Measurements from ENCODE around the gene GPR173. TPM values are rescaled to one million over a fixed set of nuclear protein-coding genes. Genes with fewer than 3 reads are reported as not detected.

GPR173 gene
- total and polyA plus RNA-seq, 9 of the 15 experiments (the other 6 are each of a cell fraction or from before 2014, with no cell fraction given), result 0.01 TPM; not detected in 8

DNA sequence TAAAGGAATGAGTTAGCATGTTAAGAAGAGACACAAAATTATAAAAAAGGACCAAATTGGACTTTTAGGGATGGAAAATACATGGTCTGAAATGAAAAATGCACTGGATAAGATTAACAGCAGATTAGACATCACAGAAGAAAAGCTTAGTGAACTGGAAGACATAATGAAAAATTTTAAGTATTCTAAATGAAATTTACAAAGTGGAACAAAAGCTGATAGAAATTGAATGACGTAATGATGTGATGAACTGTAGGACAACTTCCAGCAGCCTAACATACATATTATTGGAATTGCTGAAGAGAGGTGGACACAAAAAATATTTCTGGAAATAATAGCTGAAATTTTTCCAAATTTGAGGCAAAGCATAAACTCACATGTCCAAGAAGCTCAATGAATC, 39.6 kb upstream of the GPR173 start:
- Histone ChIP-seq H3K36me3 (ENCODE audit: control insufficient read depth, insufficient read depth, low read length) (no peaks in the 10 kb centered on the region), H3K27me3 (ENCODE audit: control insufficient read depth in 2 of 2, insufficient read depth in 2 of 2, low read length in 2 of 2) (no peaks in the 10 kb centered on the region), H4K20me1 (replicated peaks; ENCODE audit: control insufficient read depth, insufficient read depth, low read length) (no peaks in the 10 kb centered on the region), H3K9ac (ENCODE audit: insufficient read depth in 1 of 2, low read depth in 2 of 2, low read length in 2 of 2) (no peak overlapping the region), H3K9me3 (replicated peaks; ENCODE audit: control insufficient read depth, insufficient read depth, low read depth, low read length) (no peaks in the 10 kb centered on the region), H3K9me1 (ENCODE audit: control insufficient read depth, insufficient read depth, low read length) (no peaks in the 10 kb centered on the region), H2AFZ (ENCODE audit: low read depth, low read length) (no peak overlapping the region), H3K27ac (ENCODE audit: extremely low read depth, low read depth, low read length) (no peak overlapping the region), H3K4me3 (no peak overlapping the region), H3K79me2 (ENCODE audit: control insufficient read depth, insufficient read depth, low read length) (no peaks in the 10 kb centered on the region), H3K4me2 (ENCODE audit: insufficient read depth, low read length) (no peak overlapping the region), H3K4me1 (replicated peaks in 1 of 2; ENCODE audit: control insufficient read depth in 2 of 2, insufficient read depth in 2 of 2, low read length in 2 of 2) (no peaks in the 10 kb centered on the region)
- in situ Hi-C loops (cut with MboI) (no loop called here), intact Hi-C loops (cut with micrococcal nuclease) (no loop called here)
- ChIA-PET CTCF (ENCODE audit: low intra/inter-chr PET ratio) (no interaction called here), POLR2A (no interaction called here)
- ATAC-seq (no peak), FAIRE-seq (no peak), DNase-seq (ENCODE audit: extremely low read depth in 1 of 4, low spot score in 3 of 4) (no peak)
- 0% methylated on average over 1 of the region's 1 CpG for WGBS (ENCODE audit: insufficient coverage, low coverage, missing lambda C conversion rate)
- TF ChIP-seq DMBX1 (CRISPR knock-in tag; IDR thresholded peaks at IDR 0.05; ENCODE audit: borderline replicate concordance) (no peak), TCF7L2 (IDR thresholded peaks at IDR 0.05; ENCODE audit: low read depth, low read length) (no peak), ZNF436 (CRISPR knock-in tag; IDR thresholded peaks at IDR 0.05) (no peak), ZNF133 (CRISPR knock-in tag; IDR thresholded peaks at IDR 0.05) (no peak), HES1 (IDR thresholded peaks at IDR 0.05; ENCODE audit: low read depth) (no peak), CBFB (CRISPR knock-in tag; IDR thresholded peaks at IDR 0.05) (no peak), NFATC3 (IDR thresholded peaks at IDR 0.05) (no peak), RBM39 (optimal IDR thresholded peaks at IDR 0.05; ENCODE audit: low read depth, low read length) (no peak), CHCHD3 (CRISPR knock-in tag; IDR thresholded peaks at IDR 0.05) (no peak), CBX2 (IDR thresholded peaks at IDR 0.05; ENCODE audit: insufficient read depth, low read length, poor library complexity, severe bottlenecking) (no peak), FUS (optimal IDR thresholded peaks at IDR 0.05; ENCODE audit: low read depth, low read length) (no peak), KLF13 (tag; IDR thresholded peaks at IDR 0.05; ENCODE audit: borderline replicate concordance, low read depth) (no peak), TEAD4 (IDR thresholded peaks at IDR 0.05; ENCODE audit: low read length) (no peak), TEAD4 (CRISPR knock-in tag; IDR thresholded peaks at IDR 0.05; ENCODE audit: borderline replicate concordance) (no peak), BDP1 (IDR thresholded peaks at IDR 0.05; ENCODE audit: insufficient read depth, insufficient read length) (no peak), CTBP1 (IDR thresholded peaks at IDR 0.05; ENCODE audit: borderline replicate concordance) (no peak), PHF8 (IDR thresholded peaks at IDR 0.05; ENCODE audit: borderline replicate concordance, low read length) (no peak), NRF1 (conservative IDR thresholded peaks at IDR 0.05 in 1 of 2, IDR thresholded peaks at IDR 0.05 in 1 of 2) (no peak)
- TF ChIP-seq, protein P1, sequence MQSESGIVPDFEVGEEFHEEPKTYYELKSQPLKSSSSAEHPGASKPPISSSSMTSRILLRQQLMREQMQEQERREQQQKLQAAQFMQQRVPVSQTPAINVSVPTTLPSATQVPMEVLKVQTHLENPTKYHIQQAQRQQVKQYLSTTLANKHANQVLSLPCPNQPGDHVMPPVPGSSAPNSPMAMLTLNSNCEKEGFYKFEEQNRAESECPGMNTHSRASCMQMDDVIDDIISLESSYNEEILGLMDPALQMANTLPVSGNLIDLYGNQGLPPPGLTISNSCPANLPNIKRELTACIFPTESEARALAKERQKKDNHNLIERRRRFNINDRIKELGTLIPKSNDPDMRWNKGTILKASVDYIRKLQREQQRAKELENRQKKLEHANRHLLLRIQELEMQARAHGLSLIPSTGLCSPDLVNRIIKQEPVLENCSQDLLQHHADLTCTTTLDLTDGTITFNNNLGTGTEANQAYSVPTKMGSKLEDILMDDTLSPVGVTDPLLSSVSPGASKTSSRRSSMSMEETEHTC (IDR thresholded peaks at IDR 0.05), result no peak
- TF ChIP-seq, protein P2, sequence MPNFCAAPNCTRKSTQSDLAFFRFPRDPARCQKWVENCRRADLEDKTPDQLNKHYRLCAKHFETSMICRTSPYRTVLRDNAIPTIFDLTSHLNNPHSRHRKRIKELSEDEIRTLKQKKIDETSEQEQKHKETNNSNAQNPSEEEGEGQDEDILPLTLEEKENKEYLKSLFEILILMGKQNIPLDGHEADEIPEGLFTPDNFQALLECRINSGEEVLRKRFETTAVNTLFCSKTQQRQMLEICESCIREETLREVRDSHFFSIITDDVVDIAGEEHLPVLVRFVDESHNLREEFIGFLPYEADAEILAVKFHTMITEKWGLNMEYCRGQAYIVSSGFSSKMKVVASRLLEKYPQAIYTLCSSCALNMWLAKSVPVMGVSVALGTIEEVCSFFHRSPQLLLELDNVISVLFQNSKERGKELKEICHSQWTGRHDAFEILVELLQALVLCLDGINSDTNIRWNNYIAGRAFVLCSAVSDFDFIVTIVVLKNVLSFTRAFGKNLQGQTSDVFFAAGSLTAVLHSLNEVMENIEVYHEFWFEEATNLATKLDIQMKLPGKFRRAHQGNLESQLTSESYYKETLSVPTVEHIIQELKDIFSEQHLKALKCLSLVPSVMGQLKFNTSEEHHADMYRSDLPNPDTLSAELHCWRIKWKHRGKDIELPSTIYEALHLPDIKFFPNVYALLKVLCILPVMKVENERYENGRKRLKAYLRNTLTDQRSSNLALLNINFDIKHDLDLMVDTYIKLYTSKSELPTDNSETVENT (CRISPR knock-in tag; IDR thresholded peaks at IDR 0.05), result no peak
- BruUV-seq (replicated peaks), result no TSS peak

All from K562 (cell line).